ENCODE results near the gene EID2.

GRCh38 chr19:39587496-39587895 lies 47.5 kb upstream of the EID2 start:
- TF ChIP-seq CTCF (IDR thresholded peaks at IDR 0.05) (no peak), POLR2A (IDR thresholded peaks at IDR 0.05) (no peak)
